ENCODE results near the gene ANKH.

ANKH gene

GRCh38 chr5:14913096-14913495 is 41.5 kb upstream of the ANKH start:
- no peak overlapping the region for H3K4me3 ChIP-seq (replicated peaks; ENCODE audit: low read depth, low read length)
- TF ChIP-seq CTCF (IDR thresholded peaks at IDR 0.05; ENCODE audit: low read depth, low read length, missing control alignments) = no peak
- DNase-seq (ENCODE audit: extremely low read depth, low read depth) = no peak

- no peak for TF ChIP-seq CTCF (IDR thresholded peaks at IDR 0.05; ENCODE audit: low read depth, low read length, missing control alignments)
- no peak for DNase-seq (ENCODE audit: extremely low read depth, low read depth)
- H3K4me3 ChIP-seq (replicated peaks; ENCODE audit: low read depth, low read length) = no peak overlapping the region
These were observed 40.6 kb upstream of the ANKH start for GRCh38 chr5:14912206-14912605.

GRCh38 chr5:14909369-14909768 is 37.8 kb upstream of the ANKH start:
- DNase-seq (ENCODE audit: extremely low read depth, low read depth) = no peak
- TF ChIP-seq CTCF (IDR thresholded peaks at IDR 0.05; ENCODE audit: low read depth, low read length, missing control alignments) = no peak
- no peak overlapping the region for H3K4me3 ChIP-seq (replicated peaks; ENCODE audit: low read depth, low read length)

GRCh38 chr5:14908172-14908571 is 36.6 kb upstream of the ANKH start:
- DNase-seq (ENCODE audit: extremely low read depth, low read depth) = peak; percentile 80
- no peak for TF ChIP-seq CTCF (IDR thresholded peaks at IDR 0.05; ENCODE audit: low read depth, low read length, missing control alignments)
- no peak overlapping the region for H3K4me3 ChIP-seq (replicated peaks; ENCODE audit: low read depth, low read length)

- DNase-seq (ENCODE audit: extremely low read depth, low read depth) = no peak
- no peak overlapping the region for H3K4me3 ChIP-seq (replicated peaks; ENCODE audit: low read depth, low read length)
- no peak for TF ChIP-seq CTCF (IDR thresholded peaks at IDR 0.05; ENCODE audit: low read depth, low read length, missing control alignments)
These were observed 35.0 kb upstream of the ANKH start for GRCh38 chr5:14906628-14907027.

GRCh38 chr5:14902826-14903560 is 31.4 kb upstream of the ANKH start:
- no peak for TF ChIP-seq CTCF (IDR thresholded peaks at IDR 0.05; ENCODE audit: low read depth, low read length, missing control alignments)
- no peak overlapping the region for H3K4me3 ChIP-seq (replicated peaks; ENCODE audit: low read depth, low read length)
- DNase-seq (ENCODE audit: extremely low read depth, low read depth) = no peak

Data from HFF-Myc (cell line).